IPS-15b (cell line): ENCODE measurements around the gene MED27.

Experiments
- H3K27me3 ChIP-seq: one replicate; pipeline ENCODE4 v1.6.1; 2013; ENCODE audit warnings: low read length; ENCODE audit not compliant: control insufficient read depth, insufficient read depth
- H3K36me3 ChIP-seq: one replicate; pipeline ENCODE4 v1.6.1; 2013; ENCODE audit warnings: low read length; ENCODE audit not compliant: control insufficient read depth, insufficient read depth
- H3K4me1 ChIP-seq: one replicate; pipeline ENCODE4 v1.6.1; 2013; ENCODE audit warnings: mild to moderate bottlenecking, low read length; ENCODE audit not compliant: control insufficient read depth, insufficient read depth
- H3K4me3 ChIP-seq: one replicate; pipeline ENCODE4 v1.5.1; 2013; ENCODE audit warnings: low read depth, low read length
- H3K9ac ChIP-seq: one replicate; pipeline ENCODE4 v1.6.1; 2013; ENCODE audit warnings: low read depth, mild to moderate bottlenecking, low read length
- H3K9me3 ChIP-seq: one replicate; pipeline ENCODE4 v1.6.1; 2013; ENCODE audit warnings: mild to moderate bottlenecking, low read length; ENCODE audit not compliant: control insufficient read depth, insufficient read depth

Gene MED27

DNA sequence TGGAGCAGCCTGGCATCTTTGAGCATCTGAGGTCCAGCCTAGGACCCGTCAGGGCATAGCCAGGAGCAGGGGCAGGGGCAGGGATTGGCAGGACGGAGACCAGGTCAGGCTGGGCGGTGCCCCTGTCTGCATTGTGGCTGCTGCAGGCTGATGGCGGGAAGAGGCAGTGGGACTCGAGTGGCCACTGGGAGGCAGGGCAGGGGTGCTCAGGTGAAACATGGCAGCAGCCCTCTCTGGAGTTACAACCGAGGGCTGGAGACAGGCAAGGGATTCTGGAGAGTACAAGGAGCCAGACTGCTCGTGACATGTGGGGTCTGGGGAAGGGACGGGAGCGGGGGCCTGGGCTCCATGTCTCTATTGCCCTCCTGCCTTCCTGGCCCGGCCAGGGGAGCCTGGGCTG lies 242.4 kb downstream of the MED27 start:
- H3K4me1 ChIP-seq = no peaks in the 10 kb centered on the region

GRCh38 chr9:131836607-131837315 lies 242.9 kb downstream of the MED27 start:
- no peak overlapping the region for H3K9ac ChIP-seq
- H3K4me3 ChIP-seq = no peak overlapping the region
- H3K4me1 ChIP-seq = no peaks in the 10 kb centered on the region
- no peaks in the 10 kb centered on the region for H3K36me3 ChIP-seq
- peaks cover 2% of the 10 kb centered on the region for H3K27me3 ChIP-seq
- H3K9me3 ChIP-seq = no peaks in the 10 kb centered on the region

More for the DNA sequence above, 242.4 kb downstream of the MED27 start:
- Histone ChIP-seq H3K9me3 (no peaks in the 10 kb centered on the region), H3K4me3 (no peak overlapping the region), H3K36me3 (no peaks in the 10 kb centered on the region), H3K27me3 (peaks cover 2% of the 10 kb centered on the region), H3K9ac (no peak overlapping the region)

DNA sequence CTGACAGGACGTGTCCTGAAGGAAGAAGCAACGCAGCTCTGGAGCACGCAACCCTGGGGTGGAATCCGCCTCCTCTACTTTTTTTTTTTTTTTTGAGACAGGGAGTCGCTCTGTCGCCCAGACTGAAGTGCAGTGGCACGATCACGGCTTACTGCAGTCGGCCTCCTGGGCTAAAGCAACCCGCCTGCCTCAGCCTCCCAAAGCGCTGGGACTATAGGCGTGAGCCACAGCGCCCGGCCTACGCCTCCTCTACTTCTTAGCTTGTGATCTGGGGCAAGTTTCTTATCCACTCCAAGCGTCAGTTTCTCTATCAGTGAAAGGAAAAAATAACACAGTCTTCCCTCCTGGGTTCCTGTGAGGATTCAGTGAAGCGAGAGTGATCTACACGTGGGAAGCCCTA lies 243.6 kb downstream of the MED27 start:
- Histone ChIP-seq H3K4me3 (no peak overlapping the region), H3K9me3 (no peaks in the 10 kb centered on the region), H3K9ac (no peak overlapping the region), H3K27me3 (peaks cover 2% of the 10 kb centered on the region), H3K4me1 (no peaks in the 10 kb centered on the region), H3K36me3 (no peaks in the 10 kb centered on the region)

- Histone ChIP-seq H3K36me3 (no peaks in the 10 kb centered on the region), H3K27me3 (peaks cover 2% of the 10 kb centered on the region), H3K4me3 (no peak overlapping the region), H3K4me1 (no peaks in the 10 kb centered on the region), H3K9ac (no peak overlapping the region), H3K9me3 (no peaks in the 10 kb centered on the region)
These were observed 244.3 kb downstream of the MED27 start for GRCh38 chr9:131835151-131835910.

DNA sequence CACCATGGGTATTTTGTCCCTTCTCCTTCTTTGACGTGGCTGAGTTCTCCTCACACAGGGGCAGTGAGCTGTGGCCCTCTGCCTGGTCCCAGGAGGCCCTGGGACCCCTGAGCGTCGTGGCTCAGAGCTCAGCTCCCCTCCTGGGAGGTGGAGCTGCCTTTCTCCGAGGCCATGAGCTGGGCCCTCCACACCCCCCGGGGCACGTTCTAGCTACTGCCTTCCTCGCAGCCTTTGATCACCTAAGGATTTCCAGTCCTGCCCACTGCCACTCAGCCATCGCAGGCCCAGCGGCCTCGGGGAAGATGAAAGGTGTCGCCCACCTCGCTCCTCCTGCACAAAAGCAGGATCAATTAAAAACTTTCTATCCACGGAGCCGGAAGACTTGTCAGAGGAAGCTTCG lies 244.9 kb downstream of the MED27 start:
- Histone ChIP-seq H3K9me3 (no peaks in the 10 kb centered on the region), H3K4me1 (no peaks in the 10 kb centered on the region), H3K4me3 (no peak overlapping the region), H3K27me3 (peaks cover 2% of the 10 kb centered on the region), H3K9ac (no peak overlapping the region), H3K36me3 (no peaks in the 10 kb centered on the region)

- Histone ChIP-seq H3K27me3 (peaks cover 2% of the 10 kb centered on the region), H3K36me3 (no peaks in the 10 kb centered on the region), H3K4me3 (no peak overlapping the region), H3K9me3 (no peaks in the 10 kb centered on the region), H3K9ac (no peak overlapping the region), H3K4me1 (no peaks in the 10 kb centered on the region)
These were observed 245.8 kb downstream of the MED27 start for GRCh38 chr9:131833906-131834305.

DNA sequence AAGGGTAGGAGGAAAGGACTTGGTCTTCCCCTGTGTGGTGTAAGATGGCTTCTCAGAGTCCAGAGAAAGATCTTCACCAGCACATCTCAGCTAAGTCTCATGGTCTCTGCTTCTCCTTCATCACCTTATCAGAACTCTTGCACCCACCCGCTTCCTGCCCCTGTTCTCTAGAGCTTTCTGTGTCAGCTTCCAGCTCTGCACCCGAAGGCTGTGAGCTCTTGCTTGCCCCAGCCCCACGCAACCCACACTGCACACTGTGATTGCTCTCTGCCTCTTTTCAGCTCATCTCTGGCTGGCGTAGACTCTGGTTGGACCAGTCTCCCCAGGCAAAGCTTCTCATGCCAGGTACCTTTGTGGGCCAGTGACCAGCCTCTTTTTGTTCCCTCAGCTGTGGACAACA lies 246.6 kb downstream of the MED27 start:
- H3K9me3 ChIP-seq = no peaks in the 10 kb centered on the region
- H3K4me1 ChIP-seq = no peaks in the 10 kb centered on the region
- no peak overlapping the region for H3K4me3 ChIP-seq
- no peak overlapping the region for H3K9ac ChIP-seq
- no peaks in the 10 kb centered on the region for H3K36me3 ChIP-seq
- peaks cover 2% of the 10 kb centered on the region for H3K27me3 ChIP-seq

GRCh38 chr9:131831380-131832165 lies 248.1 kb downstream of the MED27 start:
- H3K9me3 ChIP-seq = no peaks in the 10 kb centered on the region
- no peak overlapping the region for H3K9ac ChIP-seq
- H3K4me3 ChIP-seq = no peak overlapping the region
- peaks cover 2% of the 10 kb centered on the region for H3K27me3 ChIP-seq
- H3K4me1 ChIP-seq = no peaks in the 10 kb centered on the region
- H3K36me3 ChIP-seq = no peaks in the 10 kb centered on the region

DNA sequence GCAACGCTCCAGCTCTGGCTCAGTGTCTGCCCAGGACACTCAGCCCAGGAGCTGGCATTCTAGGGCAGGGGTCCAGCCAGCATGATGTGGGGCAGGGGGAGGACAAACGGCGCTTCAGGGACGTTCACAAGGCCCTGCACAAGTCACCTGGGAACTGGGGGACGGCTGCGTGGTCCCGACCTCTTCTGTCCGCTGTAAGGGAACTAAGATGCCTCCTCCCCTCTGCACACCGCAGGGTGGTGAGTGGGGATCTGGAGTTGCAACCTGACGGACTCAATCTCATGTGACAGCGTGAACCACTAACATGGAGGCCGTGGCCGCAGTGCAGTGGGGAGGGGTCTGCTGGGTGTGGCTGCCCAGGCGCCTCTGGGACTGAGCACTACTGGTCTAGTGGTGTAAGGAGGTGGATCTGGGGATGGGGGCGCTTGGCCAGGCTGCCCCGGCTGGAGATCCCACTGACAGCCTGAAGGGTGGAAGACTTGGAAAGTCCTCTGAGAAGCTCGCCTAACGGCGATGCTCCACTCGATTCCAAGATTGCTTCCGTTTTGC lies 251.8 kb downstream of the MED27 start:
- H3K27me3 ChIP-seq = no peaks in the 10 kb centered on the region

GRCh38 chr9:131826966-131827525 lies 252.6 kb downstream of the MED27 start:
- Histone ChIP-seq H3K36me3 (no peaks in the 10 kb centered on the region), H3K27me3 (no peaks in the 10 kb centered on the region), H3K4me3 (no peak overlapping the region), H3K9me3 (no peaks in the 10 kb centered on the region), H3K9ac (no peak overlapping the region), H3K4me1 (no peaks in the 10 kb centered on the region)

More for the DNA sequence above, 251.8 kb downstream of the MED27 start:
- Histone ChIP-seq H3K9ac (no peak overlapping the region), H3K36me3 (no peaks in the 10 kb centered on the region), H3K4me1 (no peaks in the 10 kb centered on the region), H3K4me3 (no peak overlapping the region), H3K9me3 (no peaks in the 10 kb centered on the region)

GRCh38 chr9:131826053-131826452 lies 253.6 kb downstream of the MED27 start:
- Histone ChIP-seq H3K9ac (no peak overlapping the region), H3K4me1 (no peaks in the 10 kb centered on the region), H3K9me3 (no peaks in the 10 kb centered on the region), H3K4me3 (no peak overlapping the region), H3K36me3 (no peaks in the 10 kb centered on the region), H3K27me3 (no peaks in the 10 kb centered on the region)
